OCI-LY7 (cell line): ENCODE results near the gene PFKL. TPM values are rescaled to one million over a fixed set of nuclear protein-coding genes. Genes with fewer than 3 reads are reported as not detected.
"Not testable (repeated sequence)": the region's sequence is repeated elsewhere in the genome, so short reads cannot be mapped to it uniquely, and the experiment has no call there.

Experiments
- BruUV-seq: library from RNA; stranded (reverse); fragments of 400-500 nt; replicated peaks from 2 replicates; lab custom pipeline; 2021; lab: Mats Ljungman, UMichigan
- CTCF ChIA-PET: fragments of 300-600 bp; sonication (Branson Sonifier 250); formaldehyde crosslinking; loops from one replicate; lab custom pipeline; 2022; ENCODE audit warnings: antibody characterized with exemption; ENCODE audit not compliant: unreplicated experiment; lab: Charles Lee
- POLR2A ChIA-PET: fragments of 300-600 bp; sonication (Branson Sonifier 250); formaldehyde crosslinking; loops from one replicate; lab custom pipeline; 2022; ENCODE audit warnings: antibody characterized with exemption; lab: Charles Lee
- DNase-seq: peaks from one replicate; pipeline ENCODE4 v3.0.0-alpha.2; 2015; ENCODE audit warnings: low spot score
- H2AFZ ChIP-seq: fragments of 200-600 bp; sonication (generic), shearing (Covaris generic); 2 replicates; pipeline ENCODE4 v1.6.1; 2014; ENCODE audit warnings: mild to moderate bottlenecking, antibody characterized with exemption, low read length, moderate library complexity
- H3K27ac ChIP-seq: fragments of 200-600 bp; sonication (generic); 2 replicates; pipeline ENCODE4 v1.5.1; 2014; ENCODE audit warnings: mixed run types, low read depth, mild to moderate bottlenecking, moderate library complexity, low read length, inconsistent platforms; ENCODE audit not compliant: poor library complexity, severe bottlenecking
- H3K36me3 ChIP-seq: fragments of 200-600 bp; sonication (generic); 2 replicates; pipeline ENCODE4 v1.6.1; 2014; ENCODE audit warnings: mild to moderate bottlenecking, antibody characterized with exemption, low read length, moderate library complexity, mixed read lengths; ENCODE audit not compliant: insufficient read depth
- H3K4me1 ChIP-seq: fragments of 200-600 bp; sonication (generic); 2 replicates; pipeline ENCODE4 v1.5.1; 2014; ENCODE audit warnings: mild to moderate bottlenecking, low read length; ENCODE audit not compliant: insufficient read depth, poor library complexity, severe bottlenecking
- H3K4me2 ChIP-seq: fragments of 200-600 bp; sonication (generic); 2 replicates; pipeline ENCODE4 v1.6.1; 2014; ENCODE audit warnings: mild to moderate bottlenecking, low read length
- H3K4me3 ChIP-seq: fragments of 200-600 bp; sonication (generic); 2 replicates; pipeline ENCODE4 v1.5.1; 2014; ENCODE audit warnings: mild to moderate bottlenecking, low read depth, low read length; ENCODE audit not compliant: poor library complexity, severe bottlenecking
- H3K79me2 ChIP-seq: fragments of 200-600 bp; sonication (generic); 2 replicates; pipeline ENCODE4 v1.6.1; 2016; ENCODE audit warnings: low read depth, mild to moderate bottlenecking, low read length, moderate library complexity, mixed read lengths; ENCODE audit not compliant: insufficient read depth
- H3K9me2 ChIP-seq: fragments of 200-600 bp; sonication (generic); 2 replicates; pipeline ENCODE4 v1.6.1; 2016; ENCODE audit warnings: mild to moderate bottlenecking, low read length, mixed read lengths; ENCODE audit not compliant: insufficient read depth
- H3K9me3 ChIP-seq: fragments of 200-600 bp; sonication (generic); 2 replicates; pipeline ENCODE4 v1.6.1; 2014; ENCODE audit warnings: mild to moderate bottlenecking, mixed run types, low read length, mixed read lengths
- H4K20me1 ChIP-seq: fragments of 200-600 bp; sonication (generic); 2 replicates; pipeline ENCODE4 v1.6.1; 2014; ENCODE audit warnings: mild to moderate bottlenecking, antibody characterized with exemption, low read length, moderate library complexity, mixed read lengths; ENCODE audit not compliant: insufficient read depth
- CTCF ChIP-seq: fragments of 200-600 bp; sonication (generic); conservative IDR thresholded peaks from 2 replicates; pipeline ENCODE4 v1.5.1; 2014; ENCODE audit warnings: mild to moderate bottlenecking, antibody characterized with exemption, low read length, moderate library complexity, mixed read lengths
- EZH2phosphoT487 ChIP-seq: fragments of 200-600 bp; sonication (generic); IDR thresholded peaks from 2 replicates; pipeline ENCODE4 v1.6.1; 2018; ENCODE audit warnings: low read depth, borderline replicate concordance, mild to moderate bottlenecking, mixed run types, antibody characterized with exemption, low read length, moderate library complexity, mixed read lengths
- intact Hi-C: fragments of 100-400 bp; cut with micrococcal nuclease; formaldehyde crosslinking; loops from one replicate; pipeline ENCODE4 v1.10.0; 2022; ENCODE audit not compliant: unreplicated experiment
- total RNA-seq, 2 experiments: library from RNA; depleted of rRNA in 1 of 2; stranded (reverse); fragments of >200 nt in 1 of 2; shearing (Covaris generic) in 1 of 2; gene quantifications; 2 replicates each; pipeline ENCODE4 v1.2.3, GENCODE V29; 2014 to 2022

Gene PFKL
- total RNA-seq, 2 experiments from 2014 or later = 102 to 128 TPM

- intact Hi-C loops = no loop called here
- Histone ChIP-seq H4K20me1 (no peaks in the 10 kb centered on the region), H3K79me2 (no peaks in the 10 kb centered on the region), H3K4me2 (no peak overlapping the region), H3K9me3 (no peaks in the 10 kb centered on the region), H3K36me3 (no peaks in the 10 kb centered on the region), H3K4me1 (no peaks in the 10 kb centered on the region), H3K4me3 (no peak overlapping the region), H3K9me2 (no peaks in the 10 kb centered on the region), H3K27ac (no peak overlapping the region), H2AFZ (no peak overlapping the region)
- ChIA-PET CTCF (no interaction called here), POLR2A (no interaction called here)
- DNase-seq = no peak
- TF ChIP-seq CTCF (no peak), EZH2phosphoT487 (no peak)
- BruUV-seq = no TSS peak
These were observed 17.5 kb upstream of the PFKL start for GRCh38 chr21:44282370-44282769.

- H3K27ac ChIP-seq, BruUV-seq, H3K4me3 ChIP-seq, H3K9me3 ChIP-seq, H2AFZ ChIP-seq, intact Hi-C loops, CTCF ChIA-PET, H3K36me3 ChIP-seq, POLR2A ChIA-PET, H3K4me2 ChIP-seq, H3K9me2 ChIP-seq, H3K4me1 ChIP-seq, H3K79me2 ChIP-seq, DNase-seq, H4K20me1 ChIP-seq: not testable (repeated sequence)
These were observed 16.6 kb upstream of the PFKL start for GRCh38 chr21:44283211-44283785.

- POLR2A ChIA-PET = no interaction called here
- H4K20me1 ChIP-seq = no peaks in the 10 kb centered on the region
- no peaks in the 10 kb centered on the region for H3K79me2 ChIP-seq
- no peak overlapping the region for H3K4me3 ChIP-seq
- CTCF ChIA-PET = no interaction called here
- no TSS peak for BruUV-seq
- TF ChIP-seq CTCF = no peak
- TF ChIP-seq EZH2phosphoT487 = no peak
- no peaks in the 10 kb centered on the region for H3K9me2 ChIP-seq
- no peaks in the 10 kb centered on the region for H3K4me1 ChIP-seq
- no peaks in the 10 kb centered on the region for H3K9me3 ChIP-seq
- DNase-seq = no peak
- no peak overlapping the region for H3K27ac ChIP-seq
- no peaks in the 10 kb centered on the region for H3K36me3 ChIP-seq
- no peak overlapping the region for H2AFZ ChIP-seq
- H3K4me2 ChIP-seq = no peak overlapping the region
- intact Hi-C loops = no loop called here
These were observed 15.9 kb upstream of the PFKL start for GRCh38 chr21:44283948-44284347.
